ENCODE measurements around the gene FHIT.

The FHIT gene

GRCh38 chr3:59709702-59710553 is 1541.3 kb downstream of the FHIT start:
- no peak for DNase-seq (ENCODE audit: low spot score)

GRCh38 chr3:59708202-59708601 is 1543.0 kb downstream of the FHIT start:
- no peak for DNase-seq (ENCODE audit: low spot score)

- no peak for DNase-seq (ENCODE audit: low spot score)
Observed at GRCh38 chr3:59704292-59704691, 1547.0 kb downstream of the FHIT start.

- no peak for DNase-seq (ENCODE audit: low spot score)
Observed at GRCh38 chr3:59699648-59700320, 1551.5 kb downstream of the FHIT start.

Measured in kidney capillary endothelial cell (primary cell).